NCI-H82 treated with DMSO at 0.1 percent for 48 hours (cell line): ENCODE results near the gene ACSL5.

Experiments used
- DNase-seq: peaks from one replicate; lab custom pipeline; 2025; ENCODE audit not compliant: unreplicated experiment; lab: John Stamatoyannopoulos, UW

The ACSL5 gene

GRCh38 chr10:112373912-112374338, at the start of gene ACSL5:
Gene ACSL5 (plus strand): TSS chr10:112374116. CDS start chr10:112394947, 20,831 bp downstream.
- no peak for DNase-seq

GRCh38 chr10:112327678-112328077, 46.2 kb upstream of the ACSL5 start:
- no peak for DNase-seq

GRCh38 chr10:112330162-112330561, 43.8 kb upstream of the ACSL5 start:
- no peak for DNase-seq

GRCh38 chr10:112330607-112331160, 43.2 kb upstream of the ACSL5 start:
- DNase-seq, result no peak

GRCh38 chr10:112332022-112332421, 41.9 kb upstream of the ACSL5 start:
- no peak for DNase-seq

GRCh38 chr10:112332509-112333228, 41.2 kb upstream of the ACSL5 start:
- no peak for DNase-seq

GRCh38 chr10:112333452-112333851, 40.5 kb upstream of the ACSL5 start:
- DNase-seq, result no peak

GRCh38 chr10:112335111-112335867, 38.6 kb upstream of the ACSL5 start:
- DNase-seq, result no peak

GRCh38 chr10:112335868-112336265, 38.0 kb upstream of the ACSL5 start:
- no peak for DNase-seq

- DNase-seq, result no peak
Observed at GRCh38 chr10:112336556-112337201, 37.2 kb upstream of the ACSL5 start.

- DNase-seq, result no peak
Observed at GRCh38 chr10:112338957-112339356, 35.0 kb upstream of the ACSL5 start.

GRCh38 chr10:112340601-112341000, 33.3 kb upstream of the ACSL5 start:
- DNase-seq, result no peak

GRCh38 chr10:112343056-112343806, 30.7 kb upstream of the ACSL5 start:
- DNase-seq, result no peak

GRCh38 chr10:112344261-112344660, 29.7 kb upstream of the ACSL5 start:
- DNase-seq, result no peak

- DNase-seq, result no peak
Observed at GRCh38 chr10:112345202-112345601, 28.7 kb upstream of the ACSL5 start.

GRCh38 chr10:112345743-112346142, 28.2 kb upstream of the ACSL5 start:
- DNase-seq, result no peak

GRCh38 chr10:112346774-112347173, 27.1 kb upstream of the ACSL5 start:
- no peak for DNase-seq

GRCh38 chr10:112347709-112348671, 25.9 kb upstream of the ACSL5 start:
- no peak for DNase-seq

- DNase-seq, result no peak
Observed at GRCh38 chr10:112348759-112349158, 25.2 kb upstream of the ACSL5 start.
